DMS79 treated with DMSO at 0.1 percent for 48 hours (cell line): ENCODE results near the gene SPART.
A peak's percentile ranks its signal among the peaks of the same experiment; 100 is the strongest.
"Not testable (repeated sequence)": the region's sequence is repeated elsewhere in the genome, so short reads cannot be mapped to it uniquely, and the experiment has no call there.

Source experiments
- DNase-seq: peaks from one replicate; lab custom pipeline; 2025; lab: John Stamatoyannopoulos, UW

Gene SPART

DNA sequence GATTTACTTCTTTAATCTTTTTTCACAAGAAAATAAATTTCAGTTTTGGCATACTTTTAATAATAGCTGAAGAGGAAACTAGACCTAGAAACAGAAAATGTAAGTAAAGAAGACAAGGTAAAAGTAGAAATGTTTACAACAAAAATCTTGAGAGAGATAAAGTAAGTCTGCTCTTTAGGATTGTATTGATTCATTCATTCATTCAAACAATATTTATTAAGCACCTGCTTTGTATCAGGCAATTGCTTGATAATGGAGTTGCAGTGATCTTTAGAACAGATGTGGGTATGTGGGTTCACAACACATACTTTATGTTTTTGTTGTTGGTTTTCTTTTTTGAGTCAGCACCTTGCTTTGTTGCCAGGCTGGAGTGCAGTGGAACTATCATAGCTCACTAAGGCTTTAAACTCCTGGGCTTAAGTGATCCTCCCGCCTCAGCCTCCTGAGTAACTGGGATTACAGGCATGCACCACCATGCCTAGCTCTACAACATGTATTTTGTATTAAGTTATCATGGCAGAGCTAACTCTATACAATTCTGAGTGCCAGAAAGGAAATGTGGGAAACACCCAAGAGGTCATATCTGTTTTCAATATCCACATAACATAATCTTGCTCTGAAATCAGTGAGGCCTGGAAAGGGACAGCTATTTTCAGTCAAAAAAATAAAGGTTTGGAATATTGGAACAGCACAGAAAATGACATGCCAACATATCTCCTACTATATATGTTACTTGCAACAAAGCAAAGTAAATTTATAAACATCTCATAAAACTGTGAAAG lies 8.8 kb upstream of the SPART start:
- no peak for DNase-seq

DNA sequence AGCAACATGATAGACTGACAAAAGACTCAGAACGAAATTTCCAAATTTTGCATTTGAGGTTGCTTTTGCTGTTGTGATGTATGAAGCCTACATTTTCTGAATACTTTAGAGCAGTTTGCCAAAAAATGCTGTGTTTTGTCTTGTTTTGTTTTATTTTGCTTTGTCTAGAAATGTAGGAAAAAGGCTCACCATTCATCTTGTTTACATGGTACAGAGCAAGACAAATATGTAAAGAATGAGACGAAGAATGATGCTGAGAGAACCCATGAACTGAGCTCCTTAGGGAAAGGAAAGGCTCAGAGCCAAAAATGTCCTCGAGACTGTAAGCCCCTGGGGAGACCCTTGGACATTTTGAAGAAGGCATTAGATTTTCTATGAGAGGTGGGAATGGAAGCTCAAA lies 6.8 kb upstream of the SPART start:
- DNase-seq: no peak

- no peak for DNase-seq
Measured at GRCh38 chr13:36352350-36352749, 6.2 kb upstream of the SPART start.

DNA sequence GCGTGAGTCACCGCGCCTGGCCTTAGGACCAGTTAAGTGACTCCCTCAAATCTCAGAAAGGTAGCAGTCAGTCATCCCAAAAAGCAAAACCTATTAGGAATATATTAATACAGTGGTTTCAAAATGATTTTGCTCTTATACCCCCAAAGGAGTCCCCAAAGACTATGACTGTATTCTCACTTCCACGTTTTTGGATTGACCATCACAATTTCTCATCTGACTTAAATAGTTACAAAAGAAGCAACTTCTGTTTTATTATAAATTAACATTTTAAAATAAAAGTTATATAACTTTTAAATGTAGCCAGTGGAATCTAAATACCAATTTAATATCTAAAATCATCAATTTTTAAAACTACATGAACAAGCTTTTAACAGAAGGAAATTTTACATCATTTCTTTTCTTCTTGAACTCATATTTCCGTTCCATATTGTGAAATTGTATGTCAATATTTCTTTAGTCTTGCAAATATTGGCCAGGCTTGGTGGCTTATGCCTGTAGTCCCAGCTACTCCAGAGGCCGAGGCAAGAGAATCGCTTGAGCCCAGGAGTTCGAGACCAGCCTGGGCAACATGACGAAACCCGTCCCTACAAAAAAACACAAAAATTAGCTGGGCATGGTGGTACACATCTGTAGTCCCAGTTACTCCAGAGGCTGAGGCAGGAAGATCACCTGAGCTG lies 1.5 kb upstream of the SPART start:
- no peak for DNase-seq

DNA sequence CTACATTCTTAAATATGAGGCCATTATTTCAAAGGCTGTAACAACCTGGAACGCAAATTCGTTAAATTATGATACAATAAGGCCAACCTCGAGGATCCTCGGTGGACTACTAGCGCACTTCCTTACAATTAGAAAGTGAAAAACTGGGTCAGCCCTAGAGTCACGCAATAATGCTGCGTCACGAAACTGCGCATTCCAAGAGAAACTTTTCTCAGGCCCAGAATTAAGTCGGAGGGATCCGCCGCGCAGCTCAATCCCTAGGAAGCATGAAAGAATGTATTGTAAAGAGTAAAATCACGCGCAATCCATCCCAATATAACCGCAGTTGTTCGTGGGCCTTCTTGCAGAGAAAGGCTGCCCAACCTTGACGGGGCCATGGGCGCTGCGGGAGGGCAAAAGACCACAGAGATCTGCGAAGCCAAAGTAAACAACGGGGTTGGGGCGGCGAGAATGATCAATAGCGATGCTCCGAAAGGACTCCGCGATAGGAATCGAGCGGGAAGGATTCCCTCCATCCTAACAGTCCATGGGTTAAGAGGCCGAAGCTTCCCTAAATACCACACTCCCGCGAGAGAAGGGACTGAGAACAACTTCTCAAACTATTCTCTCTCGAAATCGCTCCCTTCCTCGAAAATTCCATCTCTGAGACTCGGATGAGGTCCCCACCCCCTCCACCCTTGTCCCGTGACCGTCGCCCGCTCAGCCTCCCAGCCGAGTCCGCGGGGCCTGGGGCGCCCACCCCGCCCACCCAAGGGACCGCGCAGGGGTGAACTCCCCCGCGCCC lies 564 bp downstream of the SPART start:
- DNase-seq: peak; percentile 72

DNA sequence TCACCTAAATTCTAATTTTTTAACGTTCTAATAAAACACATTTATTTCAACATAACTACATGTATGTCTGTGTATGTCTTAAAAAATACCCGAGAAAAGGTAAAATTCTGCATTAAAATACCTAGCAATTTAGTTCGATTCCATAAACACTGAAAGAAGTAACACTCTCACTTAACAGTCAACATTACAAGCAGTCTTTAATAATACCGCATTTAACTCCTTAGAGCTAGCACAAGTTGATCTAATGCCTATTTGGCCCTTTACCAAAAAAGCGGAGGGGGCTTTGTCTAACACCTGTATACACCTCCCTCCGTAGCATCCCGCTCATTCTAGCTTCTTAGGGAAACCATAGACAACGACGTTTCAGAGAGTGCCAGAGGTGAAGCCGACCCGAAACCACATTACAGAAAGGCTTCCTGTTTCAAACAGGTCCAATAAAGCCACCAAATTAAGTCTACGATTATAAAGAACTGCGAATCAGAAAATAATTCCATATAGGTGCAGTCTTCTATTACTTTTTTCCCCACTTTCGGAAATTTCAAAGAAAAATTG lies 1.2 kb downstream of the SPART start:
- DNase-seq: peak; percentile 64

- peak; percentile 57 for DNase-seq
Measured at GRCh38 chr13:36344173-36344572, 2.0 kb downstream of the SPART start.

DNA sequence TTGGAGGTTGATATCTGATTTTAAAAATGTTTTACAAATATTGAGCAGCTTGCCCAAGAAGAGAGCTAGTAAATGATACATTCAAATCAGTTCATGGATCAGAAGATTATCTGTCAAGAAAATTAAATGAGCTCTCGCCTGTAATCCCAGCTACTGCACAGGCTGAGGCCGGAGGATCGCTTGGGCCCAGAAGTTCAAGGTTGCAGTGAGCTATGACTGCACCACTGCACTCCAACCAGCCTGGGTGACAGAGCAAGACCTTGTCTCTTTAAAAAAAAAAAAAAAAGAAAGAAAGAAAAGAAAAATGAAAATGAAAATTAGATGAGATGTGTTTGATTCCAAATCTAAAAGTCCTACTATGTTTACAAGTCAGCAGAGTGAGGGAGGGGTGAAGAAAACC lies 2.4 kb downstream of the SPART start:
- peak; percentile 30 for DNase-seq

DNA sequence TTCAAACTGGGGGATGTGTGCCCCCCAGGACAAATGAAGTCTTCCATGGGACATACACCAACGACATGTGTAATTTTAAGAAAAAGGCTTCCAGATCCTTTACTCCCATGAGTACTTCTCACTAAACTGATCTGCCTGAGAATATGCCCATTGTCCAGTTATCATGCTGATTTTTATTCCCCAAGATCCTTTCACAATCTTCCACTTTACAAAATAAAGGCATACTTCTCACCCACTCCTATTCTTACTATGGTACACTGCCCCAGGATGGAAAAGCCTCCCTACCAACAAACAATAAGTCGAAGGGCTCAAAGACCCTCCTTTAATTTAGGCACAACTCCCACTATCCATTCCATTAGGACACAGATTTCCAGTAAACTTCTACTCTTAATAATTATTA lies 3.5 kb downstream of the SPART start:
- no peak for DNase-seq

GRCh38 chr13:36341718-36342117 lies 4.5 kb downstream of the SPART start:
- no peak for DNase-seq

DNA sequence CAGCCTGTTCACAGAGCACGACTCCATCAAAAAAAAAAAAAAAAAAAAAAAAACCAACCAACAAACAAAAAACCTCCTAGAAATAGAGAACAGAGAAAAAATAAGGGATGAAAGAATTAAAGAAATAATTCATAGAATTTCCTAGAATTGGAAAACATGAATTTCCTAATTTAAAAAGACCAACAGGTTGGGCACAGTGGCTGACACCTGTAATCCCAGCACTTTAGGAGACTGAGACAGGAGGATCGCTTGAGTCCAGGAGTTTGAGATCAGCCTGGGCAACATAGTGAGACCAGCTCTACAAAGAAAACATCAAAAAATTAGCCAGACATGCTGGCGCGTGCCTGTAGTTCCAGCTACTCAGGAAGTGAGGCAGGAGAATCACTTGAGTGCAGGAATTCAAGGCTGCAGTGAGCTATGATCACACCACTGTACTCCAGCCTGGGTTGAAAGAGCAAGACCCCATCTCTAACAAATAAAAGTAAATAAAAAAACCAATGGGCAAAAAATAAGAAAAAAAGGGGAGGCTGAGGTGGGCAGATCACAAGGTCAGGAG lies 6.5 kb downstream of the SPART start:
- DNase-seq: no peak

DNA sequence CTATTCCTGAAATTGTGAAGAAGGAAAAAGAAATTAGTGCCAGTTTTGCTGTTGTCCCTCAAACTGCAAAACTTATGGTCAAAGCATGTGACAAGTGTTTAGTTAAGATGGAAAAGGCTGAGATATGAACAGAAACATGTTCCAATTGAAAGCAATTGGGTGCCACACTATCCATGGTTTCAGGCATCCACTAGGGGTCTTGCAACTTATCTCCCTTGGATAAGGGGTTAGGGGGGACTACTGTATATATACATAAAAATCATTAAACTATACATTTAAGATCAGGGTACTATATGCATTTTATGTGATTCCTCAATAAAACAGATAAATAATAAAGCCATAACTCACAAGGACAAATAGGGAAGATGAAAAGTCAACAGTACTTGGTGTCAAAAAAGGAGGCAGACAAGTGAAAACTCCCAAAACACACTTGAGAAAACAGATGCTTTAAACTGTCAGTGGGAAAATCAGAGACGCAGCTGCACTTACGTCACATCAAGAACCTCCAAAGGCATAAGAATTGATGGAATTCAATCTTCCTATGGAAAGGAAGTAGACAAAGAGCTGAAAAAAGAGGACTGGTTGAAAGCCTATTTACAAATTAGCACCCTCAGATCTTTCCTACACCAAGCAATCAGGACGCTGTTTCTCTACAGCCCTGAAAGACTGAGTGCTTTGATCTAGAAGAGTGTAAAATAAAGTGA lies 8.1 kb downstream of the SPART start:
- no peak for DNase-seq

DNA sequence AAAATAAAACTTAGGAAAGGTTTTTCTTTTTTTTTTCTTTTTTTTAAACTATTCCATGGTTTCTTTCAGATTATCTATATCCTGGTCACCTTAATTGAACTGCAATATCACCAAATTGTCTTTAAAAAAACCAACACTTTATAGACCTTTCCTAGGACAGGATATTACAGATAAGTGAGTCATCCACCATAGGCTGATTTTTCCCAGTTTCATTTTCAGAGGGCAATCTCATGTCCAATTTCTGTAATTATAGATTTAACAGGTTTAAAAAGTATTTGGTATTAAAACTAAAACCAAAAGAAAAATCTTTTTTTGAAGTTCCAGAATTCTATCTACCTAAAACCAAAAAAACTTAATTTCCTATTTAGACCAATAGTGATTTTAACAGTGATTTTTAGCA lies 13.2 kb downstream of the SPART start:
- no peak for DNase-seq

DNA sequence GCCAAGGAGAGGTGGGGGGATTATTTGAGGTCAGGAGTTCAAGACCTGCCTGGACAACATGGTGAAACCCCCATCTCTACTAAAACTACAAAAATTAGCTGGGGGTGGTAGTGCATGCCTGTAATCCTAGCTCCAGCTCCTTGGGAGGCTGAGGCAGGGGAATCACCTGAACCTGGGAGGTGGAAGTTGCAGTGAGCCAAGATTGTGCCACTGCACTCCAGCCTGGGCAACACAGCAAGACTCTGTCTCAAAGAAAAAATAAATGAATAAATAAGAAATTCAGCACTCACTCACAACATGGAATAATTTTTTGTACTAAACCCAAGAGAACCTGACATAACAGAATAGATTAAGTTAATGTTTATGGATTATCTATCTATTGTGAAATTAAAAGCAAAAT lies 13.9 kb downstream of the SPART start:
- not testable (repeated sequence) for DNase-seq

- DNase-seq: no peak
Measured at GRCh38 chr13:36331280-36331679, 14.9 kb downstream of the SPART start.

DNA sequence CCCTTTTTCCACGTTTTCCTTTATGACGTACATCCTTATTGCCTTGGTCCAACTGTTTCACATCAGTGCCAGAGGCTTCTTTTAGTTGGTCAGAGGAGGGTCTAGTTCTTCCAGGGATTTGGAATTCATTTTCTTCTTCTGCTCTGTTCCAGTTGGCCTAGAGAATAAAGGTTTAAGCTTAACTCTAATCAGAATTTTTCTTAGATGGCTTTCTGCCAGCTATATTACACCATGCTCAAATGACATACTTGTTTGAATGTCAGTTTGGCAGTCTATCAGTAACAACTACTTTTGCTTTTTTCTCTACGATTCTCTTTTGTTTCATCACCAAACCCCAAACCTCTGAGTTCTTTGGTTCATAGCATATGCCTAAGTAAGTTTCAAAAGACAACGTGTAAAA lies 16.8 kb downstream of the SPART start:
- DNase-seq: no peak

- no peak for DNase-seq
Measured at GRCh38 chr13:36328821-36329220, 17.4 kb downstream of the SPART start.

GRCh38 chr13:36325912-36326311 lies 20.3 kb downstream of the SPART start:
- DNase-seq: no peak

DNA sequence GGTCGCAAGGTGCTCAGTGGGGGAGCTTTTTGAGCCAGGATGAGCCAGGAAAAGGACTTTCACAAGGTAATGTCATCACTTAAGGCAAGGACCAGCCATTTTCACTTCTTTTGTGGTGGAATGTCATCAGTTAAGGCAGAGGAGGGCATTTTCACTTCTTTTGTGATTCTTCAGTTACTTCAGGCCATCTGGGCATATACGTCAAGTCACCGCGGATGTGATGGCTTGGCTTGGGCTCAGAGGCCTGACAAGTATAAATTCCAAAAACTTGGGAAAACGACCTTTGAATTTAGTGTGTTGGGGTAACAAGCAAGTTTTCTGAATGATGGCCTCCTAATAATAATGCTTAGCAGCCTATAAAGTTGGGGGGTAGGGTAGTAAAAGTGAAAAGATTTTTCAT lies 21.3 kb downstream of the SPART start:
- DNase-seq: not testable (repeated sequence)

GRCh38 chr13:36323951-36324566 lies 22.1 kb downstream of the SPART start:
- DNase-seq: no peak

DNA sequence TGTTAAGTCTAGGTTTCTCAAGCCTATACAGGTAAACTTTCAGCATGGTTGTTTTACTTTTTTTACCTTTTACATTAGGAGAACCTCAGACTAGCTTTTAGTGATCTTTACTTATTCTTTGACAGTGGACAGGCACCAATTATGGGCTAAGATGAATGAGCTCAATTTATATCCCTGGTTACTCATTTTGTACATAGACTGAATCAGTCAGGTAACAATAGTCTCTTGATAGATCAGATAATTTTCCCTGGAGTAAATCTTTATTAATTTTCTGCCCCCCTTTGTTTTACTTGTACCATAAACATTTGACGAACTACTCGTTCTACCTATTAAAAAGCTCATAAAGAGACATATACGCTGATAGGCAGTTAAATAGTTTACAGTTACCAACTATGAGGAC lies 22.8 kb downstream of the SPART start:
- no peak for DNase-seq
